ENCODE measurements around the gene SMOC2. TPM values are rescaled to one million over a fixed set of nuclear protein-coding genes. Genes with fewer than 3 reads are reported as not detected.
"Not testable (repeated sequence)": the region's sequence is repeated elsewhere in the genome, so short reads cannot be mapped to it uniquely, and the experiment has no call there.

SMOC2 gene
- polyA plus RNA-seq, 2 of the 4 experiments (the other 2 are of a cell fraction) = not detected

GRCh38 chr6:168703990-168704389, 263.0 kb downstream of the SMOC2 start:
- no peaks in the 10 kb centered on the region for H3K4me1 ChIP-seq
- no peaks in the 10 kb centered on the region for H3K9me3 ChIP-seq
- TF ChIP-seq MYC (IDR thresholded peaks at IDR 0.05; ENCODE audit: borderline replicate concordance, low read length) (no peak), NR3C1 (IDR thresholded peaks at IDR 0.05) (no peak), HDAC2 (IDR thresholded peaks at IDR 0.05) (no peak), CHD2 (IDR thresholded peaks at IDR 0.05; ENCODE audit: low read length, partially characterized antibody) (no peak), JUNB (IDR thresholded peaks at IDR 0.05) (no peak), FOXS1 (CRISPR knock-in tag; IDR thresholded peaks at IDR 0.05) (no peak), FOSL2 (IDR thresholded peaks at IDR 0.05) (no peak), FOSL2 (CRISPR knock-in tag; IDR thresholded peaks at IDR 0.05) (no peak), NFE2L2 (conservative IDR thresholded peaks at IDR 0.05; ENCODE audit: low read length) (no peak), TFCP2L1 (CRISPR knock-in tag; IDR thresholded peaks at IDR 0.05) (no peak), EP300 (IDR thresholded peaks at IDR 0.05) (no peak), CBX2 (IDR thresholded peaks at IDR 0.05; ENCODE audit: borderline replicate concordance, low read depth) (no peak), RAD21 (conservative IDR thresholded peaks at IDR 0.05 in 1 of 2, IDR thresholded peaks at IDR 0.05 in 1 of 2) (no peak), HOXB5 (CRISPR knock-in tag; IDR thresholded peaks at IDR 0.05) (no peak), FOSB (CRISPR knock-in tag; IDR thresholded peaks at IDR 0.05) (no peak), KDM1A (IDR thresholded peaks at IDR 0.05; ENCODE audit: low read depth) (no peak), SMC3 (IDR thresholded peaks at IDR 0.05) (no peak)
- TF ChIP-seq, protein P1, sequence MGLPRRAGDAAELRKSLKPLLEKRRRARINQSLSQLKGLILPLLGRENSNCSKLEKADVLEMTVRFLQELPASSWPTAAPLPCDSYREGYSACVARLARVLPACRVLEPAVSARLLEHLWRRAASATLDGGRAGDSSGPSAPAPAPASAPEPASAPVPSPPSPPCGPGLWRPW (IDR thresholded peaks at IDR 0.05) = no peak
- TF ChIP-seq, protein P2, sequence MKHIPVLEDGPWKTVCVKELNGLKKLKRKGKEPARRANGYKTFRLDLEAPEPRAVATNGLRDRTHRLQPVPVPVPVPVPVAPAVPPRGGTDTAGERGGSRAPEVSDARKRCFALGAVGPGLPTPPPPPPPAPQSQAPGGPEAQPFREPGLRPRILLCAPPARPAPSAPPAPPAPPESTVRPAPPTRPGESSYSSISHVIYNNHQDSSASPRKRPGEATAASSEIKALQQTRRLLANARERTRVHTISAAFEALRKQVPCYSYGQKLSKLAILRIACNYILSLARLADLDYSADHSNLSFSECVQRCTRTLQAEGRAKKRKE (CRISPR knock-in tag; IDR thresholded peaks at IDR 0.05; ENCODE audit: low read depth) = no peak
- TF ChIP-seq, protein P3, sequence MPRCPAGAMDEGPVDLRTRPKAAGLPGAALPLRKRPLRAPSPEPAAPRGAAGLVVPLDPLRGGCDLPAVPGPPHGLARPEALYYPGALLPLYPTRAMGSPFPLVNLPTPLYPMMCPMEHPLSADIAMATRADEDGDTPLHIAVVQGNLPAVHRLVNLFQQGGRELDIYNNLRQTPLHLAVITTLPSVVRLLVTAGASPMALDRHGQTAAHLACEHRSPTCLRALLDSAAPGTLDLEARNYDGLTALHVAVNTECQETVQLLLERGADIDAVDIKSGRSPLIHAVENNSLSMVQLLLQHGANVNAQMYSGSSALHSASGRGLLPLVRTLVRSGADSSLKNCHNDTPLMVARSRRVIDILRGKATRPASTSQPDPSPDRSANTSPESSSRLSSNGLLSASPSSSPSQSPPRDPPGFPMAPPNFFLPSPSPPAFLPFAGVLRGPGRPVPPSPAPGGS (IDR thresholded peaks at IDR 0.05) = no peak
- H3K4me3 ChIP-seq = no peak overlapping the region
- no peak for ATAC-seq
- 13% methylated on average over 6 of the region's 16 CpGs for WGBS (ENCODE audit: missing lambda C conversion rate)
- CTCF ChIA-PET = no interaction called here
- no peak for DNase-seq (ENCODE audit: low read depth in 1 of 2, low spot score in 1 of 2)
- no peak overlapping the region for H3K4me2 ChIP-seq
- POLR2A ChIA-PET = no interaction called here
- H3K27ac ChIP-seq = no peak overlapping the region
- no peak for FAIRE-seq

GRCh38 chr6:168704678-168705077, 263.7 kb downstream of the SMOC2 start:
- WGBS (ENCODE audit: missing lambda C conversion rate) = 37% methylated on average over 3 of the region's 6 CpGs
- TF ChIP-seq MAZ (IDR thresholded peaks at IDR 0.05; ENCODE audit: borderline replicate concordance, low read depth, low read length) (no peak), HDAC2 (IDR thresholded peaks at IDR 0.05) (no peak)
- ATAC-seq (no peak; a peak in 1 of 6 replicates), FAIRE-seq (no peak), DNase-seq (ENCODE audit: low read depth in 1 of 2, low spot score in 1 of 2) (no peak)
- no peaks in the 10 kb centered on the region for H3K4me1 ChIP-seq
- H3K27ac ChIP-seq = no peak overlapping the region
- ChIA-PET CTCF (no interaction called here), POLR2A (no interaction called here)
- no peak overlapping the region for H3K4me3 ChIP-seq
- no peaks in the 10 kb centered on the region for H3K9me3 ChIP-seq
- no peak overlapping the region for H3K4me2 ChIP-seq

DNA sequence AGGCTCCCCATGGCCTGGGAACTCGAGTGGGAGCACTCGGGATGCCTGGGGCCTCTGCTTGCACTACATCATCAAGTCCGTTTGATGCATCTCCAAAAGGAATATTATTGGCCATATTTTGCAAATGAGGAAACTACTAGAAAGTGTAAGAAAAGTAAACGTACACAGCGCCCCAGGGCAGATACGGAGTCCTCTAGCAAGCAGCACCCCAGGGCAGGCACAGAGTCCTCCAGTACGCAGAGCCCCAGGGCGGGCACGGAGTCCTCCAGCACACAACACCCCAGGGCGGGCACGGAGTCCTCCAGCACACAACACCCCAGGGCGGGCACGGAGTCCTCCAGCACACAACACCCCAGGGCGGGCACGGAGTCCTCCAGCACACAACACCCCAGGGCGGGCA, 264.3 kb downstream of the SMOC2 start:
- H3K4me1 ChIP-seq; H3K27ac ChIP-seq; H3K4me2 ChIP-seq; H3K4me3 ChIP-seq; DNase-seq (ENCODE audit: low read depth in 1 of 2, low spot score in 1 of 2); POLR2A ChIA-PET; ATAC-seq; FAIRE-seq; H3K9me3 ChIP-seq; CTCF ChIA-PET: not testable (repeated sequence)
- WGBS (ENCODE audit: missing lambda C conversion rate) = 28% methylated on average over 6 of the region's 16 CpGs

Measured in A549 (cell line).